SJSA1 (cell line): ENCODE measurements around the gene RSPO4. TPM values are rescaled to one million over a fixed set of nuclear protein-coding genes. Genes with fewer than 3 reads are reported as not detected.

Experiments used
- DNase-seq, 2 experiments: peaks; one replicate each; pipeline ENCODE4 v3.0.0-alpha.2; 2015 to 2020; ENCODE audit warnings: low spot score in 2 of 2, low read depth in 1 of 2
- H3K27ac ChIP-seq: fragments of 250-450 bp; sonication (Bioruptor Pico); 2 replicates; pipeline ENCODE4 v1.5.1; 2020; ENCODE audit warnings: mild to moderate bottlenecking, moderate library complexity
- H3K27me3 ChIP-seq: fragments of 250-450 bp; sonication (Bioruptor Pico); replicated peaks from 2 replicates; pipeline ENCODE4 v1.5.1; 2020; ENCODE audit warnings: mild to moderate bottlenecking, moderate library complexity
- H3K36me3 ChIP-seq: fragments of 250-450 bp; sonication (Bioruptor Pico); 2 replicates; pipeline ENCODE4 v1.5.1; 2020; ENCODE audit warnings: mild to moderate bottlenecking
- H3K4me1 ChIP-seq: fragments of 250-450 bp; sonication (Bioruptor Pico); replicated peaks from 2 replicates; pipeline ENCODE4 v1.6.1; 2021; ENCODE audit warnings: mild to moderate bottlenecking
- H3K4me3 ChIP-seq: fragments of 250-450 bp; sonication (Bioruptor Pico); 2 replicates; pipeline ENCODE4 v1.5.1; 2020; ENCODE audit warnings: mild to moderate bottlenecking
- H3K9me3 ChIP-seq: fragments of 250-450 bp; sonication (Bioruptor Pico); replicated peaks from 2 replicates; pipeline ENCODE4 v1.5.1; 2020; ENCODE audit warnings: mild to moderate bottlenecking
- total RNA-seq: library from RNA; depleted of rRNA; stranded (reverse); fragments of >200 nt; shearing (Covaris generic); gene quantifications from 2 replicates; pipeline ENCODE4 v1.2.3, GENCODE V29; 2014

Gene RSPO4
- total RNA-seq, 1 experiment from 2014 or later, result not detected

- H3K36me3 ChIP-seq, result no peaks in the 10 kb centered on the region
- H3K27ac ChIP-seq, result no peak overlapping the region
- no peak for DNase-seq
- no peak overlapping the region for H3K4me3 ChIP-seq
- no peaks in the 10 kb centered on the region for H3K4me1 ChIP-seq
- no peaks in the 10 kb centered on the region for H3K9me3 ChIP-seq
- H3K27me3 ChIP-seq, result peaks cover 5% of the 10 kb centered on the region; the same call in 1 of the 2 replicates
Observed at GRCh38 chr20:971346-971745, 30.8 kb downstream of the RSPO4 start.

GRCh38 chr20:969868-970267, 32.2 kb downstream of the RSPO4 start:
- H3K4me1 ChIP-seq, result no peaks in the 10 kb centered on the region
- H3K4me3 ChIP-seq, result no peak overlapping the region
- H3K36me3 ChIP-seq, result no peaks in the 10 kb centered on the region
- no peaks in the 10 kb centered on the region for H3K9me3 ChIP-seq
- H3K27ac ChIP-seq, result no peak overlapping the region
- H3K27me3 ChIP-seq, result peaks cover 9% of the 10 kb centered on the region; the same call in 1 of the 2 replicates
- no peak for DNase-seq

DNA sequence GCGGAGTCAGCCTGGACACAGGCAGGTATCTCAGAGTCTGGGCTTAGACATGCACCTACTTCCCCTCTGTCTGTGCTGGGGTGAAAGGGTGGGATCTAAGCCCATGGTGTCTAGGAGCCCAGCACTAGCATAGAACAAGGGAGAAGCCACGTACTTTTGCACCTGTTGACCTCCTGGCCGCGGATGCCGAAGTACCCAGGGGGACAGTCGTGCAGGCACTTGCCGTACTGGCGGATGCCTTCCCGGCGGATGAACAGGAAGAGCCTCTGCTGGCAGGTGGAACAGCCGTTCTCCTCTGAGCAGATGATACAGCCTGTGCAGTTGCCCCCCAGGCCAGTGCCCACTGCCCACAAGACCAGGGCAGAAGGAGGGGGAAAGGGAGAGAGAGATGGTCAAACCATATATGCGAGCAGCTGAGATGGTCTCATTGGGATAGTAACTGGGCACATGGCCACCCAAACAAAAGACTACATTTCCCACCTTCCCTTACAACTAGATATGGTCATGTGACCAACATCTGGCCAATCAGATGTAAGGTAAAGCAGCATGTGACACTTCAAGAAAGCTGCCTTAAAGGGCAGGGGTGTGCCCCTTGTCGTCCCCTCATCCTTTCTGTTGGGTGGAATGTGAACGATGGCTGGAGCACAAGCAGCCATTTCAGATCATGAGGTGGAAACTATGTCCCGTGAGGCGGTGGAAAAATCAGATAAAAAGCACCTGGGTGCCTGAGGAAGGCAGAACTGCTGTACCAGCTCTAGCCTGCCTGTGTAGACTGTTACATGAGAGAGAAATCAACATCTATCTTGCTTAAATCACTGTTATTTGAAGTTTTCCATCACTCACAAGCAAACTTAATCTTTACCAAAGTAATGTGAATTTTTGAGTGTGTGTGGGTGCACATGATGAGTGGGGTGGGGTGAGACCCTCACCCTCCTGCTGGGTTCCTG, 34.0 kb downstream of the RSPO4 start:
- Histone ChIP-seq H3K27me3 (peaks cover 15% of the 10 kb centered on the region; the same call in 1 of the 2 replicates), H3K4me1 (no peaks in the 10 kb centered on the region), H3K9me3 (no peaks in the 10 kb centered on the region), H3K4me3 (no peak overlapping the region), H3K36me3 (no peaks in the 10 kb centered on the region), H3K27ac (no peak overlapping the region)
- peak in 1 of 2 experiments; percentile 18 for DNase-seq

GRCh38 chr20:965956-966355, 36.2 kb downstream of the RSPO4 start:
- peaks cover 17% of the 10 kb centered on the region; the same call in 1 of the 2 replicates for H3K27me3 ChIP-seq

GRCh38 chr20:963795-964194, 38.3 kb downstream of the RSPO4 start:
- Histone ChIP-seq H3K4me3 (no peak overlapping the region), H3K27me3 (peaks cover 12% of the 10 kb centered on the region; the same call in 1 of the 2 replicates), H3K4me1 (no peaks in the 10 kb centered on the region), H3K36me3 (no peaks in the 10 kb centered on the region), H3K27ac (no peak overlapping the region), H3K9me3 (no peaks in the 10 kb centered on the region)
- DNase-seq, result no peak

More at GRCh38 chr20:965956-966355, 36.2 kb downstream of the RSPO4 start:
- H3K4me3 ChIP-seq, result no peak overlapping the region
- no peaks in the 10 kb centered on the region for H3K4me1 ChIP-seq
- H3K27ac ChIP-seq, result no peak overlapping the region
- no peaks in the 10 kb centered on the region for H3K36me3 ChIP-seq
- H3K9me3 ChIP-seq, result no peaks in the 10 kb centered on the region
- no peak for DNase-seq

DNA sequence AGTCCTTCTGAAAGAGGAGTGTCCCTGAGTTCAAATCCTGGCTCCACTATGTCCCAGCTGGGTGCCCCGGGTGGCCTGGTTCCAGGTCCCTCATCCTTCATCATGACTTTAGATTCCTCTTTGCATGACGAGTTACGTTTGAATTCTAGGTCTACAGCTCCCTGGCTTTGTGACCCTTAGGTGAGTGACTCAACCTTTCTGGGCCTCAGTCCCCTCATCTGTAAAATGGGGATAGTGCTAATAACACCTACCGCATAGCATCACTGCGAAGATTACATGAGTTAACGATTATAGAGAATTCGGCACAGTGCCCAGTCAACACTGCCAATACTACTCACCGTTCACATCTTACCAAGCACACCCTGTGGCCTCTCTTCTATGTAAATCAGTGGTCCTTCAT, 39.4 kb downstream of the RSPO4 start:
- no peaks in the 10 kb centered on the region for H3K4me1 ChIP-seq
- peaks cover 15% of the 10 kb centered on the region; the same call in 1 of the 2 replicates for H3K27me3 ChIP-seq
- no peaks in the 10 kb centered on the region for H3K9me3 ChIP-seq
- no peak for DNase-seq
- H3K4me3 ChIP-seq, result no peak overlapping the region
- H3K27ac ChIP-seq, result no peak overlapping the region
- H3K36me3 ChIP-seq, result no peaks in the 10 kb centered on the region

DNA sequence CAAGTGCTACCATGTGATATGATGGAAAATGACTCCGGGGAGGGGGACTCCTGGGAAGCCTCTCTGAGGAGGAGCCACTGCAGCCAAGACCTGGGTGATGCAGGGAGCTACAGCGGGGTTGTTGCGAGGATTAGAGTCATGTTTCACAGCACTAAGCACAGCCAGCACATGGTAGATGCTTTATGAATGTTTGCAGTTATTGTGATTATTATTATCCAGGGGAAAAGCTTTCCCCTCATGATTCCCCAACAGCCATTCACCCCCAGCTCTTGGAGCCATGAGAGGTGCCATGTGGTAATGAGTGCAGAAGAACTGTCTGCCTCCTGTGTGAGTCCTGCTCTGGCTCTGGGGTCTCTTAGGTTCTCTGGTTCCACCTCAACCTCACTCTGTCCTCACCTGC, 39.9 kb downstream of the RSPO4 start:
- H3K4me3 ChIP-seq, result no peak overlapping the region
- H3K36me3 ChIP-seq, result no peaks in the 10 kb centered on the region
- no peak overlapping the region for H3K27ac ChIP-seq
- no peaks in the 10 kb centered on the region for H3K4me1 ChIP-seq
- H3K27me3 ChIP-seq, result peaks cover 16% of the 10 kb centered on the region; the same call in 1 of the 2 replicates
- no peaks in the 10 kb centered on the region for H3K9me3 ChIP-seq
- DNase-seq, result no peak

DNA sequence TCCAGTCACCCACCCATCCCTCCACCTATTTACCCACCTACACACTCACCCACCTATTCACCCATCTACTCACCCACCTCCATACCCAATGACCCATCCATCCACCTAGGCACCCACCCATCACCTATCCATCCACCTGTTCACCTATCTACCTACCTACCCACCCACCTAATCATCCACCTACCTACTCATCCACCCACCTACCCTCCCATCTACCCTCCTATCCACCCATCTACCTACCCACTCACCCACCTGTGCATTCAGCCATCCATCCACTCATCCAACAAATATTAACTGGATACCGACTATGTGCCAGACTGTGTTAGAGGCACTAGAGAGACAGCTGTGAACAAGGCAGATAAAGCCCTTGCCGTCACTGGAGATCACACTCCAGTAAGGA, 40.3 kb downstream of the RSPO4 start:
- Histone ChIP-seq H3K9me3 (no peaks in the 10 kb centered on the region), H3K4me3 (no peak overlapping the region), H3K27me3 (peaks cover 16% of the 10 kb centered on the region; the same call in 1 of the 2 replicates), H3K36me3 (no peaks in the 10 kb centered on the region), H3K27ac (no peak overlapping the region), H3K4me1 (no peaks in the 10 kb centered on the region)
- DNase-seq, result no peak

DNA sequence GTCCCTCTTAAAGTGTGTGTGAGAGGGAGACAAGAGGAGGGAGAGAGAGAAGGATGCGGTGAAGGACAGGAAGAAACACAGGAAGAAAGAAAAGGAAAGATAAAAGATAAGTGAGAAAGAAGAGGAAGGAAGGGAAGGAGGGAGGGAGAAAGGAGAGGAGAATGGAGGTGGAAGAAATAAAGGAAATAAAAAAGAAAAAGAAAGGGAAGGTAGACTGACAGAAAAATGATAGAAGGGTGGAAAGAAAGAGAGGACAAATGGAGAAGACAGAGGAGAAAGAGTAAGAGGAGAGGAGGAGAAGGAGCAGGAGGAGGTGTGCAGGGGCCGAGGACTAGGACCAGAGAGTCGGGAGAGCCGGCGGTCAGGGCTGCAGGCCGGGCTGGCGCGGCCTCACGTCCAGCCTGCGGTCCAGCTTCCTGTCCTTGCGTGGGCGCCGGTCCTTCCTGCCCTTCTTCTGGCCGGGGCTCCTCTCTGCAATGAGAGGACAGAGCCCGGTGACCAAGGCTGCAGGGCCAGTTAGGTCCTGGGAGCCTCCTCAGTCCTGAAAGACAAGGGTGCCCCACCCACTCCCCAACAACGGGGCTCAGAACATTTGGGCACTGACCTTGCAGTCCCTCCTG, 42.0 kb downstream of the RSPO4 start:
- no peaks in the 10 kb centered on the region for H3K9me3 ChIP-seq
- peaks cover 14% of the 10 kb centered on the region; the same call in 1 of the 2 replicates for H3K27me3 ChIP-seq

GRCh38 chr20:958936-959815, 42.9 kb downstream of the RSPO4 start:
- Histone ChIP-seq H3K9me3 (no peaks in the 10 kb centered on the region), H3K4me1 (no peaks in the 10 kb centered on the region), H3K27ac (no peak overlapping the region), H3K4me3 (no peak overlapping the region), H3K27me3 (peaks cover 10% of the 10 kb centered on the region; the same call in 1 of the 2 replicates), H3K36me3 (no peaks in the 10 kb centered on the region)
- DNase-seq, result no peak

More for the DNA sequence above, 42.0 kb downstream of the RSPO4 start:
- H3K36me3 ChIP-seq, result no peaks in the 10 kb centered on the region
- DNase-seq, result no peak
- no peak overlapping the region for H3K27ac ChIP-seq
- H3K4me1 ChIP-seq, result no peaks in the 10 kb centered on the region
- no peak overlapping the region for H3K4me3 ChIP-seq

DNA sequence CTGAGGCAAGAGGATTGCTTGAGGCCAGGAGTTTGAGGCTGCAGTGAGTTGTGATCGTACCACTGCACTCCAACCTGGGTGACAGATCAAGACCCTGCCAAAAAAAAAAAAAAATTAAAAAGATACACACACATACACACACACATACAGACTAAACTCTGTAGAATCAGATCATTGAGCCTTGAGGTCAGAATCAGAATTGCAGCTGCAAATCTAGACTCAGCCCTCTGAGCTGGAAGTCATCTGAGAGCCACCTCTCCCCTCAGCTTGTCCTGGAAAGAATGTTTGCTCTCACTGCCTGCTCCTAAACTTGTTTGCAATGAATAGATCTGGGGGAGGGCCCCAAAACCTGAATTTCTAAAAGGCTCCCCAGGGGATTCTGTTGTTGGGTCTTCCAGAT, 44.6 kb downstream of the RSPO4 start:
- Histone ChIP-seq H3K27me3 (0 out of 2 replicates have a peak, but pooled peaks cover 4% of the 10 kb centered on the region), H3K4me3 (no peak overlapping the region), H3K27ac (no peak overlapping the region), H3K36me3 (no peaks in the 10 kb centered on the region), H3K4me1 (no peaks in the 10 kb centered on the region), H3K9me3 (no peaks in the 10 kb centered on the region)
- no peak for DNase-seq

DNA sequence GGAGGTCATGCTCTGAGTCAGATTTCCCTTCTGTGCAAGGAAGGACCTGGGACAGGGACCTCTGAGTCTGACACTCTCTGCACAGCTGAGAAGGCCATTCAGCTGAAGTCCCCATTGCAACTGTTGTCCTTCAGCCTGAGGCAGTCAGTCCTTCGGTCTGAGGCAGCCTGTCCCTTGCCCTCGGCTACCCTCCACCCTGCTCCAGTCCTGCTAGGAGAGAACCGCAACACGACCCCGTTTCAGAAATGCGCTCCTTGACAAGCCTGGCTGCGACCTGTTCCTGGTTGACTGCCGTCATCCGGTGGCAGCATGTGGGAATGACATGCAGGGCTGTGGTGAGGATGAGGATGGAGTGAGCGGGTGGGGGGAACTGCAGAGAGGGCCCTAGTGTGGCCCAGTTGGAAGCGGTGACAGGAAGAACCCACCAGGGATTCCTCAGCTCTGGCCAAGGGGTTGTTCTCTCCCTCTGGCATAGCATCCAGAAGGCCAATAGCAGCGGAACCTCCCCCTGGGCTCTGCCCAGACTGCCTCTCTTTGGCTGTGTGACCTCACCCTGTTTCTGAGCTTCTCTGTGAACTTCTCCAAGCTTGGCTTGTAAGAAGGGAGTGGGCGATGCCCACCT, 45.7 kb downstream of the RSPO4 start:
- DNase-seq, result peak; percentile 59 to 64
- Histone ChIP-seq H3K4me3 (no peak overlapping the region), H3K27ac (no peak overlapping the region), H3K27me3 (0 out of 2 replicates have a peak, but pooled peaks cover 4% of the 10 kb centered on the region), H3K36me3 (no peaks in the 10 kb centered on the region), H3K4me1 (no peaks in the 10 kb centered on the region), H3K9me3 (no peaks in the 10 kb centered on the region)

DNA sequence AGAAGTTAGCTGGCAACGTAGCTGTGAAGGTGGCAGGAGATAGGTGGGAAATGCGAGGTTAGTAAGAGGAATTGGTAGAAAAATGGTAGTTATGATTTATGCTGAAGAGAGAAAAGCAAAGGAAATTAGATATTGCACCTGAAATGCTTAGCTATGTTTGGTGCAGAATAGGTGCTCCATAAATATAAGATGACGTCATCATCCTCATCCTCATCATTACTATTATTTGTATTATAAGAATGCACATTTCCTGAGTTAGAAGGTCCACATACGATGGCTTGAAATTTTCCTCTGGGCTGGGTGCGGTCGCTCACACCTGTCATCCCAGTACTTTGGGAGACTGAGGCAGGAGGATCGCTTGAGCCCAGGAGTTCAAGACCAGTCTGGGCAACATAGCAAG, 46.5 kb downstream of the RSPO4 start:
- no peak for DNase-seq
- Histone ChIP-seq H3K27ac (no peak overlapping the region), H3K4me3 (no peak overlapping the region), H3K27me3 (0 out of 2 replicates have a peak, but pooled peaks cover 4% of the 10 kb centered on the region), H3K9me3 (no peaks in the 10 kb centered on the region), H3K4me1 (no peaks in the 10 kb centered on the region), H3K36me3 (no peaks in the 10 kb centered on the region)
